GM18505 (cell line): ENCODE data around the gene BNC2.

Source experiments
- ATAC-seq: cut with Tn5 transposase; IDR thresholded peaks from one replicate; pipeline ENCODE4 v1.9.1; 2021; ENCODE audit not compliant: unreplicated experiment
- POLR2A ChIP-seq: IDR thresholded peaks from 4 replicates; pipeline ENCODE4 v1.6.1; 2011; ENCODE audit warnings: borderline replicate concordance; ENCODE audit not compliant: insufficient read depth, insufficient read length; ENCODE audit errors: extremely low read depth

The BNC2 gene

DNA sequence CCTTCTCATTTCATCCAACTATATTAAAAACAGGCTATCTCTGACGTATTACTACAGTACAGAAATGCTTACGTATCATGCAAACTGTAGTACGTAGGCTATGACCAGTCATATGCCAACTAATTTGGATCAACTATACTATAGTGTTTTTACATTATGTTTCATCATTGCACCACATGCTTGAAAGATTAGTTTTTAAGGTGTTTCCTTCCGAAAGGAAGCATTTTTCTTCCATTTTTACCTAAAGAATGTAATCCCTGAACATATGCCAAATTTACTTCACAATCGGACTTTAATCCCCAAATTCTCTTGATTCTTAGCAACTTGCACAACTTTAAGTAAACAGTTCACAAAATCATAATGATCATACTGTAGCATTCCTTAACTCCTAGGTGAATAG, 153.9 kb downstream of the BNC2 start:
- ATAC-seq: no peak
- no peak for TF ChIP-seq POLR2A

DNA sequence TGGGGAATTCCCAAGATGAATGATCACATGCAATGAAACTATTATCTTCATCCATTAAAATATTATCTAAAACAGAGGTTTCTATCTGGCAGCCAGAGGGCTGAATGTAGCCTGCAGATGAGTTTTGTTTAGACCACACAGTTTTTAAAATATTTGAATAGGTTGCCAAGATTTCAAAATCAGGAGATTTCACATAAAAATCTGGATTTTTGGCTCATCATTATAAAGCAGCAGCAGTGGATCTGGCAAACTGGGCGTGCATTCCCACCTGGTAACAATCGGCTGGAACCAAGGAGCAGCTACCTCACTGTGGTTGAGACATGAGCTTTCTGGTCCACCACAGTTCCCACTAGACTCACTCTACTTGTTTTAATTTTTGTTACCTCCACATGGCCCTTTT, 155.1 kb downstream of the BNC2 start:
- ATAC-seq: no peak

DNA sequence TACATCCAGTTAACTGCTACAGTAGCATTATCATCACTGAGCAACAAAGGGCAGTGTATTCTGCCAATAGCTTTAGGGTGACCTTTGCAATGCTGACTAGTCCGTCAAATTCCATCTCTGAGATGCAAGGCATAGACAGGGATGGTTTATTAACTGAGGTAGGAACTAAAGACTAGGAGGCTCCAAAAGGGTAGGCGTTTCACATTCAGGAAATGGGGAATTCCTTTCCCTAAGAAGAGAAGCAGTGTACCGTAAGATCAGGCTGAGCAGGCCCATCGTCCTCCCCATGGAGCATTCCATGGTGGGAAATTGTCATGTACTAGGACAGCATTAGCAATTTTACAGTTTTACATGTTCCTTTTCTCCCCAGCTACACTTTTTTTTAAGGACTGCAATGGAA, 157.7 kb downstream of the BNC2 start:
- ATAC-seq: no peak
- TF ChIP-seq POLR2A: no peak

More for the DNA sequence above, 155.1 kb downstream of the BNC2 start:
- TF ChIP-seq POLR2A: no peak

DNA sequence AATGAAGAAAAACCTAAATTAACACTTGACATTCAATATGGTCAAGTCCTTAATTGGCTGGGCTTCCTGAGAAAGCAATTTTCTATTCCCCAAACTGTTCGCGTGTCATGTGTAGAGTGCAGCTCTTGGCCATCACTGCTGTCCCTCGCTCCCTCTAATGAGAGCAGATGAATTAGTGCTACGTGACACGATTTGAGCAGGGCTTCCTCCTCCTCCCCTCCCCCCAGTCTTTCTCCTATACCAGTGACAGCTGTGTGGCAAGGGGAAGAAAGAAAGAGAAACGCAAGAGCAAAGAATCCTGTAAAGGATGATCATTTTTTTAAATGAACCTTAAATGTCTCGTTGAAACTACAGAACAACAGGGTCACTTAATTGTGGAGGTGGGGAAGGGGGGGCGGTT, 159.6 kb downstream of the BNC2 start:
- no peak for TF ChIP-seq POLR2A
- no peak for ATAC-seq

DNA sequence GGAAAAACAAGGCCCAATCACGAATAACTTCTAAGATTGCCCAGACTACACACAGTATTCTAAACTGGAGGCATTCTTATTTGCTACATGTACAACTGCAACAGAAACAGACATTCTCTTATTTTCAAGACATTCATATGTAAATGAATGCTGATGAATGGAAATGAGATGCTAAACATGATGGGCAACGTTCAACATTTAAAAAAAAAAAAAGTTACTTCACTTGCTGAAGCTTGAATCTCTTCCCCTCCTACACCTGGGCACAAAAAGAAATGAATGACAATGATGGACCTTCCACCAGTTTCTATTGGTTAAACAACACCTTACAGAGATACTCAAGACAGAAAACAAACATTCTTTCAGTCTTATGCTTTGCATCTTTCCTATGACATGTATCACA, 160.5 kb downstream of the BNC2 start:
- TF ChIP-seq POLR2A: no peak
- ATAC-seq: no peak

DNA sequence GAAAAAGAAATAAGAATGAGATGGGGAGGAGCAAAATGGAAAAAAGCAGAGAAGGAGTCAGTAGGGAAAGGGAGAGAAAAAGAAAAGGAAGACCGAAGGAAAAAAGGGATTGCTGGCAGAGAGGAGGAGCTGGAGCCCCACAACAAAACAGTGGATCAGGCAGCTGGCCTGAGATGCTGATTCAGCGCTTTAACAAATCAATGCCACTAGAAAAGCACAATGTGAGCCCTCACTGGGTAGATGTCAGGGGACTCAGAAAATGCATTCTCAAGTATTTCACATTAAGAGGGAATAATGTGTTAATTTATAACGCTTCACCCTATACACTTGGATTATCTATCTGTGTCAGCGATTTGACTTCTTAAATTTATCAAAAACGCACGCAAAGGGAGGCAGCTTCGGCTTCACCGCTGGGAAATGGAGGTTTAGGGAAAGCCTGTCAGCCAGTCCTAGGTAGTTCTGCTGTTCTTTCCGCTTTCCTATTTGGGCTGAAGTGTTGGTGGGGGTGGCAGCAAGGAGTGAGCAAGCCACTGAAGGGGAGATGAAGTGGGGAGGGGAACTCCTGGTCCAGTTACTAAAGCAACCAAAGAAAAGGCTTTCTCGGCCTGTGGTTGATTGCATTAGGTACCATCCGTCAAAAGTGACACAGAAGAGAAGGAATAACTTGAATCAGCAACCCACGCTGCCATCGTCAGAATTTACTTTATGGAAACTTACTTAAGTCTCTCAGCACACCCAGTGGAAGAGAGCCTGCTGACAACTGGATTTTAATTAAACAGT, 161.6 kb downstream of the BNC2 start:
- TF ChIP-seq POLR2A: no peak
- ATAC-seq: no peak

DNA sequence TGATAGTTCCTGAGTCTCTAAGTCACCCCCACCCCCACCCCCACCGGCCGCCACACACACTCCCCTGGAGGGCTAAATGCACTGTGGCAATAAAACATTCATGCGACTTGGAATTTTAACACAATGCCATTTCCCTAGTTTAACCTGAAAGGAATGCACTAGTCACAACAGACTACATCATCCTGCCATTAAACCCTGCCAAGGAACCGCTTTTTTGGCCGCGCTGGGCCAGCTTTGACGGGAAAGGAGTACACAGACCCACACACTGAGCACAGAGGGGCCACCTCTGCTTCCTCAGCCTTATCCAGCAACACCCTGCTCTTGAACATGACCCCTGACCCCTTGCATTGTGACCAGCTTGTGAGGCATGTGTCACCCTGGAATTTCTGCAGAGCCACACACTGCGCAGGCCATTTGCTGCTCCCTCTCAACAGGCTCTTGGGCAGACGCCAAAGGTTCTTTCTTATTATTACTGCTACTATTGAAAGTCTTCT, 165.3 kb downstream of the BNC2 start:
- ATAC-seq: no peak
- no peak for TF ChIP-seq POLR2A

DNA sequence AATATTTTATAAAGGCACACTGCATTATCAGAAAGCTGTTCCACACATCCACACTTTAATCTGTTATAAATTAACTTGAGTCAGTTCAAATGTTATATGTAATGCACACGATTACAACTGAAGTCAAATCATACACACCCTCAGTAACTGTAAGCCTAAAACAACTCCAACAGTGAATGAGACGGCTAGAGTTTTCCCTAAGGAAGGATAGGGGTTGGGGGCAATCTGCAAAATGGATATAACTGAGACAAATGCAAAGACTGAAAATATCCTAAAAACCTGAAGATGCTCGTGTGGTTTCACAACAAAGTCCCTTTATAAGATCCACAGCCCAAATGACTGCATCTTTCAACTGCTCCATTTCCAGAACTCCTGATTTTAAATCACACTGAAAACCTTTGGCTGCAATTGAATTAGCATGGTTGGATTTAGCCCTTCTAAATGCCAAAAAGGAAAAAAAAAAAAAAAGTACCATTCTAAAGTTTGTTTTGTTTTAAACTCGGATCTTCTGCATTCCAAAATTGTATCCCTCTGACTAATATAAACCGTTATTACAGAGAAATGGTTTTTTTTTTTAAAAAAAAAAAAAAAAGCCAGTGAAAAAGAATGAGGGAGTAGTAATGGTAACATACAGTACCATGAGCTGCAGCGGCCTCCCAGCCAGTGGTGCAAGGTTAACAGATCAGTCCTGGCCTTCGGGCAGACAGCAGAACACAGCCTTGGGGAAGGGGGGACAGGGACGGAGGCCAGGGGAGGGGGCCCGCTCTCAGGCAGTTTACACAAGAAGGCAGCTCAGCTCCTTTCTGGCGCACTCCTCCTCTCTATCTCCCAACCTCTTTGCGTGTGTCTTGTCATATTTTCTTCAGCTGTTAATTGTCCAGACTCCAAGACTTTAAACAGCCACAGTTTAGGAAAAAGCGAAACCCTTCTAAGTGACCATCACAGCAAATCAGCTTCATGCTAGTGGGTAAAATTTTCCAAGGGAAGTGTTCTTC, 166.1 kb downstream of the BNC2 start:
- ATAC-seq: no peak
- TF ChIP-seq POLR2A: no peak

DNA sequence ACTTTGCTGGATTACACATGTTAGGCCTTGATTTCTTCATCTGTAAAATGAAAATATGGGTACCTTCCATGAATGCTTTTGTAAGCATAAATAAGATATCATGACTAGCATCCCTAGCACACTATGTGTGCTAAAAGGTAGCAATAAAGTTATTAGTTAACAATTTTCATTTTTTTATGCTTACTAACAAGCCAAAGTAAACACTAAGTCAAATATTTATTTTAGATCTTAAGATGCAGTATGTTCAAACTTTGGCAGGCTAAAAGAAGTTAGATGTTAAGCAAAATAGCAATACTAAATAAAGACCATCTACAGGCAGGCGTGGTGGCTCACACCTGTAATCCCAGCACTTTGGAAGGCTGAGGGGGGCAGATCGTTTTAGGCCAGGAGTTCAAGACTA, 169.1 kb downstream of the BNC2 start:
- TF ChIP-seq POLR2A: no peak
- ATAC-seq: no peak

DNA sequence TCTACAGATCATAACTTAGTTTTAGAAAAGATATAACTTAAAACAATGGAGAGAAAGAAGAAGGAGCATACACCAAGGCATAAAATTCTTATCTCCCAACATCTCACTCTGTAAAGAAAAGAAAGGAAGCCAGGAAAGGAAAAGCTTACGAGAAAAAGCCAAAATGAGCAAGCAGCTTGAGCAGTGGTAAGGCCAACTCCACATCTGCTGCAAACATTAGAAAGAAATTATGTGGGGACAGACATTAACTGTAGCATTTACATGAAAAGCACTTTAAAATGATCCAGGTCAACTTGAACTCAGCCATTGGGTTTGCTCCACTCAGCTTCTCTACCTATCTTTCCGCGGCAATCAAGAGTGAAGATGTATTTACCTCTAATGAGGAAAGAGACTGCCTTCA, 176.9 kb downstream of the BNC2 start:
- no peak for ATAC-seq
- TF ChIP-seq POLR2A: no peak

DNA sequence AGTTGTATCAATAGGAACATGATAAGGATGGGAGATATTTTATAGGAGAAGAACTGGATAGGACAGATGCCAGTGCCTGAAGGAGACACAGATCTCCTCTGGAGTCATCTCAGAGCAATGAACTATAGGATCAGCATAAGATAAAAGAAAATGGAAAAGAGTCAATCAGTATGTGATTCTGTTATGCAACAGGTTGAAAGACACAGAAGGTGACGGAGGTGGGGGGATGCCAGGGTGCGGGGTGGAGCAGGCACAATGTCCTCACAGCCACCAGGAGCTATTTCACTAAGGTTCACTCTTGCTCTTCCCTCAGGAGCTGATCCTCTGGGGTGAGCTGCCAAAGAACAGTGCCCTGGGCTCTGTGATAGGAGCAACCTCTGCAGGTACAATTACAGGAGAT, 179.8 kb downstream of the BNC2 start:
- TF ChIP-seq POLR2A: no peak
- no peak for ATAC-seq

DNA sequence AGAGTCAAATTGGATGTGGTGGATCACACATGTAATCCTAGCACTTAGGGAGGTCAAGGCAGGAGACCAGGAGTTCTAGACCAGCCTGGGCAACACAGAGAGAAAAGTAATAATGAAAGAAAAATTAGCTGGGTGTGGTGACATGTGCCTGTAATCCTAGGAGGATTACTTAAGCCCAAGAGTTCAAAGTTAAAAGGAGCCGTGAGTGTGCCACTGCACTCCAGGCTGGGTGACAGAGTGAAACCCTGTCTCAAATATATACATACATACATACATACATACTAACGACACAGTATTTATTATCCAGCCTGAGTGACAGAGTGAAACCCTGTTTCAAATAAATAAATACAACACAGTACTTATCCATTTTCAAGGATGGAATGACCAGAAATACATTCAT, 180.3 kb downstream of the BNC2 start:
- ATAC-seq: no peak
- no peak for TF ChIP-seq POLR2A

DNA sequence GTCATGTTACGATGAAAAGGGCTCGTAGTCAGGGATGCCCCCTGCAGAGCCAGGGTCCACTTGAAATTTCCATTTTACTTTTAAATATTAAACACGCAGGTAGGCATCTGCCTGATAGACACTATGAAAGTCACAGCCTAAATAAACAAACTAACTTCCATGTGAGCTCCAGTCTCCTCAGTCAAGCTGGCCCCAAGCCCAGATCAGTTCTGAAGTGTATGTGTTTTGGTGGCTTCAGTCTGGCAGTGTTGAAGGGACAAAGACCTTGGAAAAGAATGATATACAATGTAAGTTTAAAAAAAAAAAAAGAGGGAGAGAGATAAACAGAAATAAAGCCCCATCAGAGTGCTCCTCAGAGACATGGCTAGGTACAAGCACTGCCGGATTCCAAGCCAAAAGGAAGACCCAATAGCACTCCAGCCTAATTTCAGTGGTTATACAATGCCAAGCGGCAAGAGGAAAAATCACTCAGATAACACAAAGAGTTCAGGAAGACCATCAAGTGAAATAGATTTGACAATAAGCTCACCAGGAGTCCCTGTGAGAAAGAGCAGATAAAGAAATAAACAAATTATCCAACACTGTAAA, 181.0 kb downstream of the BNC2 start:
- no peak for ATAC-seq
- no peak for TF ChIP-seq POLR2A
